ENCODE data around the gene ZNF784. TPM values are rescaled to one million over a fixed set of nuclear protein-coding genes. Genes with fewer than 3 reads are reported as not detected.

The ZNF784 gene
- total and polyA plus RNA-seq, 2 of the 4 experiments (the other 2 are of a cell fraction) = 2.5 to 3.7 TPM

- Histone ChIP-seq H2BK5ac (ENCODE audit: low read depth, low read length, poor library complexity, severe bottlenecking) (no peak overlapping the region), H2BK15ac (ENCODE audit: low read depth, low read length) (no peak overlapping the region), H3K14ac (replicated peaks; ENCODE audit: low read depth, low read length) (no peak overlapping the region), H3K56ac (ENCODE audit: extremely low read depth, insufficient read depth, low read length) (no peak overlapping the region), H4K5ac (ENCODE audit: low read depth, low read length) (no peak overlapping the region), H3K4me1 (ENCODE audit: control insufficient read depth, insufficient read depth, low read length) (no peaks in the 10 kb centered on the region), H3K23ac (ENCODE audit: low read depth, low read length) (no peak overlapping the region), H3K4me2 (ENCODE audit: low read depth, low read length) (no peak overlapping the region), H4K91ac (ENCODE audit: insufficient read depth, low read depth, low read length) (no peak overlapping the region), H3K18ac (ENCODE audit: low read depth, low read length) (no peak overlapping the region), H4K20me1 (ENCODE audit: insufficient read depth, low read length) (no peaks in the 10 kb centered on the region), H2AFZ (replicated peaks; ENCODE audit: low read length, poor library complexity) (no peak overlapping the region), H3K36me3 (ENCODE audit: control insufficient read depth, insufficient read depth, low read length) (peaks cover 42% of the 10 kb centered on the region), H2AK5ac (ENCODE audit: low read depth, low read length) (no peak overlapping the region), H3K4me3 (ENCODE audit: insufficient read depth, low read depth, low read length) (no peak overlapping the region), H3K27ac (ENCODE audit: insufficient read depth, low read length) (no peak overlapping the region), H4K8ac (ENCODE audit: low read depth in 2 of 2, low read length in 2 of 2) (no peak overlapping the region), H2AK9ac (replicated peaks; ENCODE audit: low read depth, low read length, poor library complexity) (no peak overlapping the region), H3K4ac (ENCODE audit: low read depth, low read length) (no peak overlapping the region), H3K9ac (ENCODE audit: low read depth, low read length) (no peak overlapping the region), H2BK20ac (ENCODE audit: low read depth, low read length) (no peak overlapping the region), H3K27me3 (ENCODE audit: control insufficient read depth, insufficient read depth, low read length) (no peaks in the 10 kb centered on the region), H3K9me3 (ENCODE audit: control insufficient read depth, insufficient read depth, low read length) (no peaks in the 10 kb centered on the region), H3K9me1 (ENCODE audit: insufficient read depth, low read length) (peaks cover 3% of the 10 kb centered on the region; the same call in 1 of the 2 replicates), H3K79me1 (ENCODE audit: low read depth in 1 of 2, low read length in 2 of 2) (peaks cover 1 to 13% of the 10 kb centered on the region in 2 experiments), H2BK120ac (ENCODE audit: low read depth, low read length) (no peak overlapping the region)
- intact Hi-C loops (cut with micrococcal nuclease) = no loop called here
- ATAC-seq (ENCODE audit: low read depth) (no peak), DNase-seq (no peak)
- TF ChIP-seq FOS (IDR thresholded peaks at IDR 0.05; ENCODE audit: low read depth, low read length) = no peak
- TF ChIP-seq RFX5 (IDR thresholded peaks at IDR 0.05; ENCODE audit: low read depth, low read length) = no peak
- TF ChIP-seq ELK1 (IDR thresholded peaks at IDR 0.05; ENCODE audit: borderline replicate concordance, low read depth, low read length) = no peak
- no peak for TF ChIP-seq MAFK (IDR thresholded peaks at IDR 0.05; ENCODE audit: low read depth, low read length)
- no peak for TF ChIP-seq CHD1 (IDR thresholded peaks at IDR 0.05; ENCODE audit: low read depth, low read length)
- no peak for TF ChIP-seq POLR2A (IDR thresholded peaks at IDR 0.05; ENCODE audit: low read depth, low read length)
- dilution Hi-C loops (cut with HindIII; ENCODE audit: low sequenced_read_pairs, unreplicated experiment) = no loop called here
- ChIA-PET CTCF (no interaction called here), POLR2A (ENCODE audit: unreplicated experiment) (no interaction called here)
- WGBS, 2 experiments (ENCODE audit: extremely low coverage in 2 of 2, insufficient read length in 1 of 2) = 85% methylated on average over 44 of the region's 68 CpGs; no CpG with 5 or more reads in 1 of the 2 experiments
- no TSS peak for BruUV-seq (replicated peaks)
- in situ Hi-C loops (cut with MboI; ENCODE audit: low sequenced_read_pairs) = no loop called here
Observed at GRCh38 chr19:55593096-55593772, 31.1 kb downstream of the ZNF784 start.

All from IMR-90 (cell line).